ENCODE results near the gene ARHGAP15. TPM values are rescaled to one million over a fixed set of nuclear protein-coding genes. Genes with fewer than 3 reads are reported as not detected.

Gene ARHGAP15
- total and polyA plus RNA-seq, 9 donors, result 6.7 to 21.0 (median 9.7) TPM

GRCh38 chr2:143217512-143218115 is 88.4 kb downstream of the ARHGAP15 start:
- Histone ChIP-seq H3K4me3 (ENCODE audit: low read length) (no peak overlapping the region), H3K36me3 (ENCODE audit: control insufficient read depth, insufficient read depth, low read length) (no peaks in the 10 kb centered on the region)
- WGBS (ENCODE audit: insufficient coverage), result no CpG with 5 or more reads among the region's 1 CpG

DNA sequence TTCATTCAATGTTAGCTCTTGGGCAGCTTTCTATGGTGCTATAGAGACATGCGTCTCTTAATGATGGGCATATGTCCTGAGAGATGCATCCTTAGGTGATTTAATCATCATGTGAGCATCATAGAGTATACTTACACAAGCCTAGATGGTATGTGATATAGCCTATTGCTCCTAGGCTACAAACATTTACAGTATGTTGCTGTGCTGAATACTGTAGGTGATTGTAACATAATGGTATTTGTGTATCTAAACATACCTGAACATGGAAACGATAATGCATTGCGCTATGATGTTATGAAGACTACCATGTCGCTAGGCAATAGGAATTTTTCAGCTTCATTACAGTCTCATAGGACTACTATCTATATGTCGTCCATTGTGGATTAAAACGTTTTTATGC is 89.4 kb downstream of the ARHGAP15 start:
- H3K27ac ChIP-seq (ENCODE audit: low read length), result no peak overlapping the region
- no peak overlapping the region for H3K4me3 ChIP-seq (ENCODE audit: low read length)
- H3K4me1 ChIP-seq (ENCODE audit: control insufficient read depth, insufficient read depth, low read length), result no peaks in the 10 kb centered on the region
- H3K36me3 ChIP-seq (ENCODE audit: control insufficient read depth, insufficient read depth, low read length), result no peaks in the 10 kb centered on the region
- H3K9me3 ChIP-seq (replicated peaks; ENCODE audit: control insufficient read depth, low read depth, low read length), result no peaks in the 10 kb centered on the region
- WGBS (ENCODE audit: insufficient coverage), result 87% methylated on average over 4 of the region's 6 CpGs
- no peaks in the 10 kb centered on the region for H3K27me3 ChIP-seq (ENCODE audit: control insufficient read depth, insufficient read depth, low read length)
- no peak for DNase-seq

More at GRCh38 chr2:143217512-143218115, 88.4 kb downstream of the ARHGAP15 start:
- Histone ChIP-seq H3K27ac (ENCODE audit: low read length) (no peak overlapping the region), H3K27me3 (ENCODE audit: control insufficient read depth, insufficient read depth, low read length) (no peaks in the 10 kb centered on the region), H3K4me1 (ENCODE audit: control insufficient read depth, insufficient read depth, low read length) (no peaks in the 10 kb centered on the region), H3K9me3 (replicated peaks; ENCODE audit: control insufficient read depth, low read depth, low read length) (no peaks in the 10 kb centered on the region)
- DNase-seq, result no peak

DNA sequence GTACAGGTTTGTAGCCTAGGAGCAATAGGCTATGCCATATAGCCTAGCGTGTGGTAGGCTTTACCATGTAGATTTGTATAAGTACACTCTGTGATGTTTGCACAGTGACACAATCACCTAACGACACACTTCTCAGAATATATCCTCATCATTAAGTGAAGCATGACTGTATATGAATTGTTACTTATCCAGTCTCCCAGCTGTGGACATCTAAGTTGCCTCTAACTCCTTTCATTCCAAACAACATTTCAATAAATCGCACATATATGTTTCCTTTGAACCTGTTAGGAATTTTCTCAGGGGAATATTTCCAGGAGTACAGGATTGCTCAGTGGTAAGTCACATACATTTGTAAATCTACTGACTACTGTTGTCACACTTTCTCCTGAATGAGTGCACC is 90.0 kb downstream of the ARHGAP15 start:
- H3K36me3 ChIP-seq (ENCODE audit: control insufficient read depth, insufficient read depth, low read length), result no peaks in the 10 kb centered on the region
- DNase-seq, result no peak
- H3K27ac ChIP-seq (ENCODE audit: low read length), result no peak overlapping the region
- no peaks in the 10 kb centered on the region for H3K27me3 ChIP-seq (ENCODE audit: control insufficient read depth, insufficient read depth, low read length)
- no CpG with 5 or more reads among the region's 3 CpGs for WGBS (ENCODE audit: insufficient coverage)
- H3K4me3 ChIP-seq (ENCODE audit: low read length), result no peak overlapping the region
- no peaks in the 10 kb centered on the region for H3K9me3 ChIP-seq (replicated peaks; ENCODE audit: control insufficient read depth, low read depth, low read length)
- H3K4me1 ChIP-seq (ENCODE audit: control insufficient read depth, insufficient read depth, low read length), result no peaks in the 10 kb centered on the region

DNA sequence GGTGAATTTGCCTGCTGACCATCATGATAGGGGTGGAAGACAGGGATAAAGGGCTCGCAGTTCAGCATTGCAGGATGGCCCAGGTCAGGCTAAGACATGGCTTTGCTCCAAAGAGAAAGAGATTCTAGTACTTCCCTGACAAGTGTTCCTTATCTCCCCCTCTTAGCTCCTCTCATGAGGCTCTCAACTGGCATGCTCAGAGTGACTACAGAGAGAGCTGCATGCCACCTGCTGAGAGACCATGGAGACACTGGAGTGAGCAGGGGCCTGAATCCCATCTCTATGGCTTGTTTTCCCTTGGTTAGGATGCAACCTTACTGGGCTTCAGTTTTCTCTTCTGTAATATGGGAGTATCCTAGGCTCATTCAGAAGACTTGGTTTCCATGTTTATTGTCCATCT is 94.3 kb downstream of the ARHGAP15 start:
- Histone ChIP-seq H3K27ac (ENCODE audit: low read length) (no peak overlapping the region), H3K36me3 (ENCODE audit: control insufficient read depth, insufficient read depth, low read length) (no peaks in the 10 kb centered on the region), H3K4me1 (ENCODE audit: control insufficient read depth, insufficient read depth, low read length) (no peaks in the 10 kb centered on the region), H3K4me3 (ENCODE audit: low read length) (no peak overlapping the region), H3K9me3 (replicated peaks; ENCODE audit: control insufficient read depth, low read depth, low read length) (no peaks in the 10 kb centered on the region), H3K27me3 (ENCODE audit: control insufficient read depth, insufficient read depth, low read length) (no peaks in the 10 kb centered on the region)
- 100% methylated on average over 1 of the region's 1 CpG for WGBS (ENCODE audit: insufficient coverage)
- no peak for DNase-seq

- Histone ChIP-seq H3K27me3 (ENCODE audit: control insufficient read depth, insufficient read depth, low read length) (no peaks in the 10 kb centered on the region), H3K36me3 (ENCODE audit: control insufficient read depth, insufficient read depth, low read length) (no peaks in the 10 kb centered on the region), H3K9me3 (replicated peaks; ENCODE audit: control insufficient read depth, low read depth, low read length) (no peaks in the 10 kb centered on the region), H3K4me1 (ENCODE audit: control insufficient read depth, insufficient read depth, low read length) (no peaks in the 10 kb centered on the region), H3K27ac (ENCODE audit: low read length) (no peak overlapping the region), H3K4me3 (ENCODE audit: low read length) (no peak overlapping the region)
- no CpG with 5 or more reads among the region's 4 CpGs for WGBS (ENCODE audit: insufficient coverage)
- no peak for DNase-seq
Observed at GRCh38 chr2:143225931-143226330, 96.7 kb downstream of the ARHGAP15 start.

- WGBS (ENCODE audit: insufficient coverage), result no CpG with 5 or more reads among the region's 5 CpGs
- Histone ChIP-seq H3K27me3 (ENCODE audit: control insufficient read depth, insufficient read depth, low read length) (no peaks in the 10 kb centered on the region), H3K9me3 (replicated peaks; ENCODE audit: control insufficient read depth, low read depth, low read length) (no peaks in the 10 kb centered on the region), H3K27ac (ENCODE audit: low read length) (no peak overlapping the region), H3K4me1 (ENCODE audit: control insufficient read depth, insufficient read depth, low read length) (no peaks in the 10 kb centered on the region), H3K36me3 (ENCODE audit: control insufficient read depth, insufficient read depth, low read length) (no peaks in the 10 kb centered on the region), H3K4me3 (ENCODE audit: low read length) (no peak overlapping the region)
- no peak for DNase-seq
Observed at GRCh38 chr2:143226714-143227541, 97.7 kb downstream of the ARHGAP15 start.

DNA sequence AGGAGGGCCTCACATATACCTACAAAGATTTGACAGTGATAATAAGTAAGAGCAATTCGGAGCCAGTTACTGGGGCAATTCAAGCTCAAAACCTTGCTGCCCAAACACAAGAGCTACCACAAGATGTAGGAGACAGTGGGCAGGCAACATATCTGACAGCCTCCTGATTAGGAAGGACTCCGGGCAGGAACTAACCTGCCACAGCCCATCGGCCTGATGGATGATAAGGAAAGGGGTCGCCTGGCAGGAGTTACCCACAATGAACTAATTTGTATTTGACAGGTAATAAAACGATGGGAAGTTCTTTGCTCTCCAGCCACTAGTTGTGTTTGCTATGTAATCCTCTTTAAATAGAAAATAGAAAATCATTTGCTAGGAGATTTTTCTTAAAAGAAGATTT is 100.2 kb downstream of the ARHGAP15 start:
- WGBS (ENCODE audit: insufficient coverage), result 60% methylated on average over 1 of the region's 5 CpGs

DNA sequence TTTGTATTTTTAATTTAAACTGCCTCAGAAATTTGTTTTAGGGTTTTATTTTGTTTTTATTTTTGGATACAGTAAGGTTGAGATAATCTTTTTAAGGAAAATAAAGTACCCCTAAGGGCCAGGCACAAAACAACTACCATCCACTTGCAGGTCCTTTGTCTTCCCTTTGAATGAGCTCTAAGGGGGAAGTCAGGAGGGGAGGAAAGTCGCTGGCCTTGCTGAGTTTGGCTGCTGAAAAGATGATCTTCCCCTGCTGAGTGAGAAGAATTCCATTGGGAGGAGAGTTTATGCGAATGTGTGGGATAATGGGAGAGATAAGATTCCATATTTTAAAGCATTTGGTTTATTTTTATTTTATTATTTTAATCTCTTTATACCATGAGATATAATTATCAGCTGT is 100.7 kb downstream of the ARHGAP15 start:
- Histone ChIP-seq H3K4me3 (ENCODE audit: low read length) (no peak overlapping the region), H3K36me3 (ENCODE audit: control insufficient read depth, insufficient read depth, low read length) (no peaks in the 10 kb centered on the region), H3K27ac (ENCODE audit: low read length) (no peak overlapping the region), H3K4me1 (ENCODE audit: control insufficient read depth, insufficient read depth, low read length) (no peaks in the 10 kb centered on the region), H3K27me3 (ENCODE audit: control insufficient read depth, insufficient read depth, low read length) (no peaks in the 10 kb centered on the region), H3K9me3 (replicated peaks; ENCODE audit: control insufficient read depth, low read depth, low read length) (peaks cover 2% of the 10 kb centered on the region)
- no peak for DNase-seq
- no CpG with 5 or more reads among the region's 2 CpGs for WGBS (ENCODE audit: insufficient coverage)

More for the DNA sequence above, 100.2 kb downstream of the ARHGAP15 start:
- peaks cover 2% of the 10 kb centered on the region for H3K9me3 ChIP-seq (replicated peaks; ENCODE audit: control insufficient read depth, low read depth, low read length)
- no peak for DNase-seq
- H3K27ac ChIP-seq (ENCODE audit: low read length), result no peak overlapping the region
- H3K36me3 ChIP-seq (ENCODE audit: control insufficient read depth, insufficient read depth, low read length), result no peaks in the 10 kb centered on the region
- no peaks in the 10 kb centered on the region for H3K4me1 ChIP-seq (ENCODE audit: control insufficient read depth, insufficient read depth, low read length)
- H3K27me3 ChIP-seq (ENCODE audit: control insufficient read depth, insufficient read depth, low read length), result no peaks in the 10 kb centered on the region
- no peak overlapping the region for H3K4me3 ChIP-seq (ENCODE audit: low read length)

DNA sequence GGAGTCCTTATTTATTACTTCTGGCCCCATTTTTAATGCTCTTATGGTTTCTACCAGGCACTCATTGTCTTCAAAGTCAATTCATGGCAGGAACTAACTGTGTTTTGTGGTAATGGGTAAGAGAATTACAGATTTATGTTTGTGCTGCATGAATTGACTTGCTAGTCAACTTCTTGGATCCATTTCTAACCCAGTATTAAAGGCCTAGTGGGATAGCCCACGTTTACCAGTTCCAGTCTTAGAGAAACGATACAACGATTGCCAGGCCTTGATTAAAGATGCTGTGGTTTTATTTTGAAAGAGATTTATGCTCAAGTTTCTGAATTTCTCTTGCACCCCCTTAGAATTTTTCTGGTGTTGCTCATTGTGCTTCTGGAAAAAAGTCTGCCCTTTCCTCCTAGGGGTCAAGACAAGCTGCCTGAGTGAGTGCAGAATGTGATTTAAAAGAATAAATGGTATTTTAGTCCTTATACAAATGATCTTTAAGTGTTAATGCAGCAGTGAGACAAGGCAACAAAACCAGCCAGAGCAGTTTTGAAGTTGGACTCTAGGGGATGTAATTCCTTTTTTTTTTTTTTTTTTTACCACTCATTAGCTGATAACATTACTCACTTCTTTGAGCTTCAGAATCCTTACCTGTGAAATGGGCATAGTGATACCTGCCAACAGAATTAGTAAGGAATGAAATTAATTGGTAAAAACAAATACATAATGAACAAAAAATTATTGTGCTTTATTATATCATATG is 101.5 kb downstream of the ARHGAP15 start:
- no CpG with 5 or more reads among the region's 3 CpGs for WGBS (ENCODE audit: insufficient coverage)
- Histone ChIP-seq H3K36me3 (ENCODE audit: control insufficient read depth, insufficient read depth, low read length) (no peaks in the 10 kb centered on the region), H3K4me1 (ENCODE audit: control insufficient read depth, insufficient read depth, low read length) (no peaks in the 10 kb centered on the region), H3K9me3 (replicated peaks; ENCODE audit: control insufficient read depth, low read depth, low read length) (peaks cover 2% of the 10 kb centered on the region), H3K27me3 (ENCODE audit: control insufficient read depth, insufficient read depth, low read length) (no peaks in the 10 kb centered on the region), H3K27ac (ENCODE audit: low read length) (no peak overlapping the region), H3K4me3 (ENCODE audit: low read length) (no peak overlapping the region)
- DNase-seq, result no peak

GRCh38 chr2:143231254-143231645 is 102.0 kb downstream of the ARHGAP15 start:
- Histone ChIP-seq H3K9me3 (replicated peaks; ENCODE audit: control insufficient read depth, low read depth, low read length) (peaks cover 2% of the 10 kb centered on the region), H3K4me3 (ENCODE audit: low read length) (no peak overlapping the region), H3K27ac (ENCODE audit: low read length) (no peak overlapping the region), H3K4me1 (ENCODE audit: control insufficient read depth, insufficient read depth, low read length) (no peaks in the 10 kb centered on the region), H3K36me3 (ENCODE audit: control insufficient read depth, insufficient read depth, low read length) (no peaks in the 10 kb centered on the region), H3K27me3 (ENCODE audit: control insufficient read depth, insufficient read depth, low read length) (no peaks in the 10 kb centered on the region)
- DNase-seq, result no peak
- 43% methylated on average over 1 of the region's 1 CpG for WGBS (ENCODE audit: insufficient coverage)
